ENCODE measurements around the gene ASNSD1.

ASNSD1 gene

DNA sequence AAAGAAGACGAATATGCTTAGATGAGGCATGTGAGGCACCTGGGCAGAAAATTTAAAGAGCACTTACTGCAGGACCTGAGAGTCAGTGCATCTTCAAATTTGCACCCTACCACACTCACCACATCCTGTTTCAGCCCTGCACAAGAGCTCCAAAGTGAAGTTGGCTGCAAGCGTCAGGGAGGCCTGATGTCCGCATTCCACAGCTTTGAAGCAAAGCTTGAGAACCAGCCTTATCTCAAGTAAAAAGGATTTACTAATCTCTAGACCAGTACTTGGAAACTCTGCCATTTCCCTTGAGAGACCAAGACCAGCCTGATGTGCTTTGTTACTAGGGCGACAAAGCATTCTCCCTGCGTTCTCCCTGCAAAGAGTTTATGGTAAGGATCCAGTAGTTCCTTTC, 3.4 kb upstream of the ASNSD1 start:
- peak in 1 of 2 experiments; percentile 70 for DNase-seq (ENCODE audit: low read depth in 1 of 2, low spot score in 1 of 2)
- no peak overlapping the region for H3K4me3 ChIP-seq (replicated peaks; ENCODE audit: insufficient read depth, low read length)
- no peaks in the 10 kb centered on the region for H3K27me3 ChIP-seq (ENCODE audit: insufficient read depth, poor library complexity, severe bottlenecking)
- peak overlapping the region; percentile 36; the same call in 1 of the 2 replicates for H3K27ac ChIP-seq (replicated peaks)
- TF ChIP-seq, protein P1, sequence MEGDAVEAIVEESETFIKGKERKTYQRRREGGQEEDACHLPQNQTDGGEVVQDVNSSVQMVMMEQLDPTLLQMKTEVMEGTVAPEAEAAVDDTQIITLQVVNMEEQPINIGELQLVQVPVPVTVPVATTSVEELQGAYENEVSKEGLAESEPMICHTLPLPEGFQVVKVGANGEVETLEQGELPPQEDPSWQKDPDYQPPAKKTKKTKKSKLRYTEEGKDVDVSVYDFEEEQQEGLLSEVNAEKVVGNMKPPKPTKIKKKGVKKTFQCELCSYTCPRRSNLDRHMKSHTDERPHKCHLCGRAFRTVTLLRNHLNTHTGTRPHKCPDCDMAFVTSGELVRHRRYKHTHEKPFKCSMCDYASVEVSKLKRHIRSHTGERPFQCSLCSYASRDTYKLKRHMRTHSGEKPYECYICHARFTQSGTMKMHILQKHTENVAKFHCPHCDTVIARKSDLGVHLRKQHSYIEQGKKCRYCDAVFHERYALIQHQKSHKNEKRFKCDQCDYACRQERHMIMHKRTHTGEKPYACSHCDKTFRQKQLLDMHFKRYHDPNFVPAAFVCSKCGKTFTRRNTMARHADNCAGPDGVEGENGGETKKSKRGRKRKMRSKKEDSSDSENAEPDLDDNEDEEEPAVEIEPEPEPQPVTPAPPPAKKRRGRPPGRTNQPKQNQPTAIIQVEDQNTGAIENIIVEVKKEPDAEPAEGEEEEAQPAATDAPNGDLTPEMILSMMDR (IDR thresholded peaks at IDR 0.05; ENCODE audit: insufficient read depth, low read length) = no peak
- 0 out of 2 replicates have a peak, but pooled peaks have one; percentile 29 for TF ChIP-seq GABPA (IDR thresholded peaks at IDR 0.05; ENCODE audit: low read depth)
- TF ChIP-seq, protein P2, sequence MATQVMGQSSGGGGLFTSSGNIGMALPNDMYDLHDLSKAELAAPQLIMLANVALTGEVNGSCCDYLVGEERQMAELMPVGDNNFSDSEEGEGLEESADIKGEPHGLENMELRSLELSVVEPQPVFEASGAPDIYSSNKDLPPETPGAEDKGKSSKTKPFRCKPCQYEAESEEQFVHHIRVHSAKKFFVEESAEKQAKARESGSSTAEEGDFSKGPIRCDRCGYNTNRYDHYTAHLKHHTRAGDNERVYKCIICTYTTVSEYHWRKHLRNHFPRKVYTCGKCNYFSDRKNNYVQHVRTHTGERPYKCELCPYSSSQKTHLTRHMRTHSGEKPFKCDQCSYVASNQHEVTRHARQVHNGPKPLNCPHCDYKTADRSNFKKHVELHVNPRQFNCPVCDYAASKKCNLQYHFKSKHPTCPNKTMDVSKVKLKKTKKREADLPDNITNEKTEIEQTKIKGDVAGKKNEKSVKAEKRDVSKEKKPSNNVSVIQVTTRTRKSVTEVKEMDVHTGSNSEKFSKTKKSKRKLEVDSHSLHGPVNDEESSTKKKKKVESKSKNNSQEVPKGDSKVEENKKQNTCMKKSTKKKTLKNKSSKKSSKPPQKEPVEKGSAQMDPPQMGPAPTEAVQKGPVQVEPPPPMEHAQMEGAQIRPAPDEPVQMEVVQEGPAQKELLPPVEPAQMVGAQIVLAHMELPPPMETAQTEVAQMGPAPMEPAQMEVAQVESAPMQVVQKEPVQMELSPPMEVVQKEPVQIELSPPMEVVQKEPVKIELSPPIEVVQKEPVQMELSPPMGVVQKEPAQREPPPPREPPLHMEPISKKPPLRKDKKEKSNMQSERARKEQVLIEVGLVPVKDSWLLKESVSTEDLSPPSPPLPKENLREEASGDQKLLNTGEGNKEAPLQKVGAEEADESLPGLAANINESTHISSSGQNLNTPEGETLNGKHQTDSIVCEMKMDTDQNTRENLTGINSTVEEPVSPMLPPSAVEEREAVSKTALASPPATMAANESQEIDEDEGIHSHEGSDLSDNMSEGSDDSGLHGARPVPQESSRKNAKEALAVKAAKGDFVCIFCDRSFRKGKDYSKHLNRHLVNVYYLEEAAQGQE (IDR thresholded peaks at IDR 0.05; ENCODE audit: insufficient replicate concordance, low read depth) = no peak

DNA sequence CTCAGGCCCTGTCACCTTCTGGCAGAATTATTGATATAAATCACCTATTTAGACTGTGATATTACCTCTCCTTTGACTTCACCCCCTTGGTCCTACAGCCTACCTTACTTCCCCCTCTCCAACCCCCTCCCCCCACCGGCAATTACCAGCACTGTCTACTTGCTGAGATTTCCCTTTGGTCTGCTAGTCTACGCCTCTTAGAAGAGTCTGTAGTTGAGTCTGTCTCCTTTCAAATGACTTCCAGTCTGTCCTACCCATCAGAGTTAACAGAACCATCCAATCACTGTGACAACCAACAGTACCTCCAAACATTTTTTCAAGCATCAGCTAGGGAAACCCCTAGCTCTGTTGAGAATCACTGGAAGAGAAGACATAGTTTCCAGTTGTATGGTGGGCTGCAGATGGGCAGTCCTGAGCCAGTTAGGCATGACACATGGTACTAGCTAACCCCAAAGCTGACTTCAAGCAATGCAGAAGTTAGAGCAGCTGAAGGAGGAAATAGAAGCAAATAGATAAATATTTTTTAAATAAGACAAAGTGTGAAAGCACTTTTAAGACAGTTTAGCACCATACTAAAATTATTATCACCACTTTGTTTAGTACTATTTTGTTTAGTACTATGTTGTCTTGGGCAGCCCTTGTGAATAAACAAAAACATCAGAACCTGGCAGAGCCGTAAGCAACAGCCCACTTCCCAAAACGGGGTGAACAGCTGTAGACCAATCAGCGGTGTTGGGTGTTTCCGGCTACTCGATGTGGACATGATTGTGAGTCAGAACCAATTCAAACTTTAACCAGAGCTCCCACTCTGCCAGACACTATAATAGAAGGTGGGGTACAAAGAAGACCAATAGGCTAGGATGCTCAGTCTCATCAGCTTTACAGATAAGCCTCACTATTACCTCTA, 2.7 kb upstream of the ASNSD1 start:
- DNase-seq (ENCODE audit: low read depth in 1 of 2, low spot score in 1 of 2) = peak in 1 of 2 experiments; percentile 61
- Histone ChIP-seq H3K4me3 (replicated peaks; ENCODE audit: insufficient read depth, low read length) (no peak overlapping the region), H3K27me3 (ENCODE audit: insufficient read depth, poor library complexity, severe bottlenecking) (no peaks in the 10 kb centered on the region), H3K27ac (replicated peaks) (peak overlapping the region; percentile 36)
- TF ChIP-seq SPI1 (IDR thresholded peaks at IDR 0.05; ENCODE audit: borderline replicate concordance, low read depth) = peak; percentile 76
- TF ChIP-seq, protein P2 (IDR thresholded peaks at IDR 0.05; ENCODE audit: insufficient replicate concordance, low read depth) = no peak

DNA sequence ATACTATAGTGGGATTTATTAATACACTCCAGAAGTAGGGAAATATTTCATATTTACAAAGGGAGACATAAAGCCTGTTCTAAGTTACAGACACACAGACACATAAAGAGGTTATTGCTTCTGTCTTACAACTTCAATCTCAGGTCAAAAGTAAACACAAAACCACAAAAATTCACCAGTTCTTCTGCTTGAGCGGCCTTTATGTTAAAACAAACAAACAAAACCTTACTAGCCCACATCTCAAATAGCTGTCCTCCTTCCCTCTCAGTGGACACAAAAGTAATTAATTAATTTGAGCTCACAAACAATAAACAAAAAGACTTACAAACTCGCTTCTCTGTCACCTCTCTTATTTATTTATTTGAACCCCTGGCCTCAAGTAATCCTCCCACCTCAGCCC, 1.5 kb upstream of the ASNSD1 start:
- Histone ChIP-seq H3K27ac (replicated peaks) (peak overlapping the region; percentile 29), H3K4me3 (replicated peaks; ENCODE audit: insufficient read depth, low read length) (no peak overlapping the region), H3K27me3 (ENCODE audit: insufficient read depth, poor library complexity, severe bottlenecking) (no peaks in the 10 kb centered on the region)
- TF ChIP-seq, protein P2 (IDR thresholded peaks at IDR 0.05; ENCODE audit: insufficient replicate concordance, low read depth) = no peak
- DNase-seq (ENCODE audit: low read depth in 1 of 2, low spot score in 1 of 2) = no peak

DNA sequence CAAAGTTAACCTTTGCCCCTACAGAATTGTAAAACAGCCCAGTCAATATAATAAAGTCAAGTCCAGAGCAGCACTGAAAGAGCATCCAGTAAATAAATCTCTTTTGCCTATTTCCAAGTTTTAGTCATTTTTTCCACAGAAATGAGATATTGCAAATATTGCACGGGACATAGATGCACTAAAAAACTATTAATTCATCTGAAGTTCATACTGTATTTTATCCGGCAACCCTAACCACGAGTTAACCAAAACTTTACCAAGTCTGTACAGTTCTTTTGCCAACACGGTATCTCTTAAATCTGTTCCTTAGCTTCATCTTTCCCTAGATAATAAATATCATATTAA, 484 bp upstream of the ASNSD1 start:
- no peak for DNase-seq (ENCODE audit: low read depth in 1 of 2, low spot score in 1 of 2)
- Histone ChIP-seq H3K27me3 (ENCODE audit: insufficient read depth, poor library complexity, severe bottlenecking) (no peaks in the 10 kb centered on the region), H3K4me3 (replicated peaks; ENCODE audit: insufficient read depth, low read length) (no peak overlapping the region), H3K27ac (replicated peaks) (no peak overlapping the region)
- TF ChIP-seq, protein P2 (IDR thresholded peaks at IDR 0.05; ENCODE audit: insufficient replicate concordance, low read depth) = no peak
- TF ChIP-seq, protein P1 (IDR thresholded peaks at IDR 0.05; ENCODE audit: insufficient read depth, low read length) = no peak
